Measurements from ENCODE around the gene FGF12.

FGF12 gene

DNA sequence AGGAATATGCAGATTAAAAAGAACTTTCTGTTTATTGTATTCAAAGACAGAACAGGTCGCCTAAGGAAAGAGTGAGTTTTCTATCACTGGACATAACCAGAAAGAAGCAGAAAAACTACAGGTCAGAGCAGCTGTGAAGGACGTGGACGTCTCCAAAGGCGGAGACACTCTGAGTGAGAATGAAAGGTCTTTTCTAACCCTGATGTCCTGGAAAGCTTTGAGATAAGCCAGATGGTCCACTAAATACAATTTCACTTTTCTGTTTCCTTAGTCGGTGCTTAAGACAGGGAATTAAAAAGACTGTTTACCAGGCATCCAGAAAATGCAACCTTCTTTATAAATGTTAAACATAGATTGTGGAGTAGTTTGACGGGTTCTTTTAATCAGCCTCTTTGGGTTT is 360.4 kb downstream of the FGF12 start:
- no peak for TF ChIP-seq JUND (IDR thresholded peaks at IDR 0.05; ENCODE audit: low read depth)
- in situ Hi-C loops (cut with HindIII; ENCODE audit: low pct_unique_long_range_greater_than_20kb, low sequenced_read_pairs): no loop called here
- DNase-seq (ENCODE audit: low read depth in 1 of 2, low spot score in 1 of 2): no peak

DNA sequence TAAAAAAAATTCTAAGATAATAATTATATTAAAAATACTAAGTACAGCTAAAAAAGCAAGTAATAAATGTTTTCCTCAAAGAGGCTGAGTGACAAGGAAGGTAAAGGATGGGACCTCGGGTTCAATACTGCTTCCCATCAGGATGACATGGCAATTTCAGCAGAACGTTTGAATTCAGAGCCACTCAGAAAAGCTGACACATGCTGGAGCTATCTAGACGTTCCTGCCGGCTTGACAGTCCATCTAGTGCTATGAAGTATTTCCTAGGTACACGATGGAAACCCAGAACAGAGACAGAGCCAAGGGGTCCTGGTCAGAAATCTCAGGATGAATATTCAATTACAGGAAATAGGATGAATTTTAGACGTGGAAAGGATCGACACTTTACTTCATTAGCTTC is 361.8 kb downstream of the FGF12 start:
- no peak for TF ChIP-seq JUND (IDR thresholded peaks at IDR 0.05; ENCODE audit: low read depth)
- DNase-seq (ENCODE audit: low read depth in 1 of 2, low spot score in 1 of 2): no peak
- in situ Hi-C loops (cut with HindIII; ENCODE audit: low pct_unique_long_range_greater_than_20kb, low sequenced_read_pairs): no loop called here

DNA sequence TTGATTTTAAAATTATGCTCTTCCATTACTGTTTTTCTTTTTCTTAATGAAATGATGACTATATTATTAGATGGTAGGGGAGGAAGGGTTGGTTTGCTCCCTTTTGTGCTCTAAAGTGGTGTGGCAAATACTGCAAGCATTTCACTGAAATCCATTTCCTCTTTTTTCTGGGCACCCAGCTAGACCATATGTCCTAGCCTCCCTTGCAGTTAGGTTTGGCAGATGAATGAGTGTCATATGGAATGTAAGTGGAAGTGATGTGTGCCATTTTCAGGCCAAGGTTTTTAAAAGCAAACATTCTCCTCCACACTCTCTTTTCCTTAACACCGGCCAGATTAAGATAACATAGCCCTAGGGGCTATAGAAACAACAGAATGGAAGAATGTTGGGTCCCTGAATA is 363.0 kb downstream of the FGF12 start:
- in situ Hi-C loops (cut with HindIII; ENCODE audit: low pct_unique_long_range_greater_than_20kb, low sequenced_read_pairs): no loop called here
- DNase-seq (ENCODE audit: low read depth in 1 of 2, low spot score in 1 of 2): no peak
- TF ChIP-seq JUND (IDR thresholded peaks at IDR 0.05; ENCODE audit: low read depth): no peak

- no peak for TF ChIP-seq JUND (IDR thresholded peaks at IDR 0.05; ENCODE audit: low read depth)
- DNase-seq (ENCODE audit: low read depth in 1 of 2, low spot score in 1 of 2): no peak
- in situ Hi-C loops (cut with HindIII; ENCODE audit: low pct_unique_long_range_greater_than_20kb, low sequenced_read_pairs): no loop called here
Observed at GRCh38 chr3:192354687-192355086, 372.7 kb downstream of the FGF12 start.

- no peak for DNase-seq (ENCODE audit: low read depth in 1 of 2, low spot score in 1 of 2)
- TF ChIP-seq JUND (IDR thresholded peaks at IDR 0.05; ENCODE audit: low read depth): no peak
- in situ Hi-C loops (cut with HindIII; ENCODE audit: low pct_unique_long_range_greater_than_20kb, low sequenced_read_pairs): no loop called here
Observed at GRCh38 chr3:192352142-192352541, 375.2 kb downstream of the FGF12 start.

GRCh38 chr3:192351441-192351840 is 375.9 kb downstream of the FGF12 start:
- DNase-seq (ENCODE audit: low read depth in 1 of 2, low spot score in 1 of 2): no peak
- in situ Hi-C loops (cut with HindIII; ENCODE audit: low pct_unique_long_range_greater_than_20kb, low sequenced_read_pairs): no loop called here
- TF ChIP-seq JUND (IDR thresholded peaks at IDR 0.05; ENCODE audit: low read depth): no peak

GRCh38 chr3:192340031-192340430 is 387.3 kb downstream of the FGF12 start:
- in situ Hi-C loops (cut with HindIII; ENCODE audit: low pct_unique_long_range_greater_than_20kb, low sequenced_read_pairs): no loop called here
- TF ChIP-seq JUND (IDR thresholded peaks at IDR 0.05; ENCODE audit: low read depth): no peak
- no peak for DNase-seq (ENCODE audit: low read depth in 1 of 2, low spot score in 1 of 2)

DNA sequence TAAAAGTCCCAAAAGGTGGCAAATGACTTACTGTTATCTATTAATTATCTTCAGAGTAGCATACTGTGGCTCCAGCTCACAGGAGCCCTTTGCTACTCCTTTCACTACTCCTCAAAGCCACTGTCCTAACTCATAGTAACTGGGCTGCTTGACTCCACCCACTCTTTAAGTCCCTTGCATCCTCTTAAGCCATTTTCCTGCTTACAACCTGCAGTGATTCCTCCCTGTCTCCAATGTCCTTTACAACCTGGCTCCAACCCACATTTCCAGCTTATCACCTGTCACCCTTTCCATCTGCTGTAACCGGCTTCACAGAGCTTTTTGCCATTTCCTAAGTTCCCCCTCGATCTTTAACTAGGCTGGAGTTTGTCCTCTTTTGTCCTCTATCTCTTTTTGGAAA is 388.1 kb downstream of the FGF12 start:
- in situ Hi-C loops (cut with HindIII; ENCODE audit: low pct_unique_long_range_greater_than_20kb, low sequenced_read_pairs): no loop called here
- peak in 1 of 2 experiments; percentile 27 for DNase-seq (ENCODE audit: low read depth in 1 of 2, low spot score in 1 of 2)
- no peak for TF ChIP-seq JUND (IDR thresholded peaks at IDR 0.05; ENCODE audit: low read depth)

DNA sequence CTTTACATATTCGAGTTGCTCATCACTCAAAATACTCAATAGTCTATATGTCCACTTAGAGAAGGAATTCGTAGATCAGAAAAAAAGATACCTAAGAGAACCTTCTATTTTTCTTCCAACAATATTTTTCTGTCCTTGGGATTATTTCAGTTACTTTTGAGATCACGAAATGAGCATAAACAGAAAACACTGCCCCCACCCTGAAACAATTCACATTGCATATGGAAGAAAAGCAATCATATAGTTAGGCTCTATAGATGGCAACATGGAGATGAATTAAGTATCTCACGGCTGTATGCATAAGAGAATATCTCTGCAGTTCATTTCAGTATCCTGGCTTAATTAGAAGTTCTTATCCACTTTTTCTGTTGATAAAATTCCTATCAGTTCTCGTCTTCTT is 391.1 kb downstream of the FGF12 start:
- in situ Hi-C loops (cut with HindIII; ENCODE audit: low pct_unique_long_range_greater_than_20kb, low sequenced_read_pairs): no loop called here
- no peak for TF ChIP-seq JUND (IDR thresholded peaks at IDR 0.05; ENCODE audit: low read depth)
- DNase-seq (ENCODE audit: low read depth in 1 of 2, low spot score in 1 of 2): peak in 1 of 2 experiments; percentile 42

- in situ Hi-C loops (cut with HindIII; ENCODE audit: low pct_unique_long_range_greater_than_20kb, low sequenced_read_pairs): no loop called here
- TF ChIP-seq JUND (IDR thresholded peaks at IDR 0.05; ENCODE audit: low read depth): no peak
- no peak for DNase-seq (ENCODE audit: low read depth in 1 of 2, low spot score in 1 of 2)
Observed at GRCh38 chr3:192332386-192333291, 394.7 kb downstream of the FGF12 start.

GRCh38 chr3:192331749-192332385 is 395.5 kb downstream of the FGF12 start:
- DNase-seq (ENCODE audit: low read depth in 1 of 2, low spot score in 1 of 2): no peak
- TF ChIP-seq JUND (IDR thresholded peaks at IDR 0.05; ENCODE audit: low read depth): no peak
- in situ Hi-C loops (cut with HindIII; ENCODE audit: low pct_unique_long_range_greater_than_20kb, low sequenced_read_pairs): no loop called here

DNA sequence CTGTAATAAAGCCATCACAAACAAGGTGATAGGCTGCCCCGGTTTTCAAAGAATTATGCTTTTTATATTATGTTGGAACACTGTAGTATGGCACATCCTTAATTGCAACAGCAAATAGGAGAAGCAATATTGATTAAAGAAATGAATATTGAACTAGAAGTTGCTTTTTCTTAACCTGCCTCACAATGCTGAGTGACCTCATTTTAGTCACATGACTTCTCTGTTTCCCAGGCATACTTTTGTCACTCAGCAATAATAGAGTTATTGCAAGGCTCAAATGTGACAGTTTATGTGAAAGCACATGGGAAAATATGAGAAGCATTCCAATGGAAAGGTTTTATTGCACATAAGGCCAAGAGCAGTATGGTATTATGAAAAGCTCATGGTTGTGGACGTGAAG is 400.7 kb downstream of the FGF12 start:
- in situ Hi-C loops (cut with HindIII; ENCODE audit: low pct_unique_long_range_greater_than_20kb, low sequenced_read_pairs): no loop called here
- no peak for TF ChIP-seq JUND (IDR thresholded peaks at IDR 0.05; ENCODE audit: low read depth)
- DNase-seq (ENCODE audit: low read depth in 1 of 2, low spot score in 1 of 2): no peak

DNA sequence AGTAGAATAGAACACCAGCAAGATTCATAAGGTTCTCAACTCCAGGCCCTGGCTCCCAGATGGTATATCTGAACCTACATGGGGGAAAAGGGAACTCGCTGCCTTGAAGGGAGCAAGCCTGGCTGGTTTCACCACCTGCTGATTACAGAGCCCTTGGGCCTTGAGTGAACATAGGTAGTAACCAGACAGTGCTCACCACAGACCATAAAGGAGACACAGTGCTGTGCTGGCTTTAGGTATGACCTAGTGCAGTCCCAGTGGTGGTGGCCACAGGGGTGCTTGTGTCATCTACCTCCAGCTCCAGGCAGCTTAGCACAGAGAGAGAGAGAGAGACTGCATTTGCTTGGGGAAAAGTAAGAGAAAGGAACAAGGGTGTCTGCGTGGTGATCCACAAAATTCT is 409.8 kb downstream of the FGF12 start:
- in situ Hi-C loops (cut with HindIII; ENCODE audit: low pct_unique_long_range_greater_than_20kb, low sequenced_read_pairs): no loop called here
- DNase-seq (ENCODE audit: low read depth in 1 of 2, low spot score in 1 of 2): peak in 1 of 2 experiments; percentile 22
- TF ChIP-seq JUND (IDR thresholded peaks at IDR 0.05; ENCODE audit: low read depth): no peak
